ENCODE results near the gene BLVRB.
"Not testable (repeated sequence)": the region's sequence is repeated elsewhere in the genome, so short reads cannot be mapped to it uniquely, and the experiment has no call there.

Gene BLVRB

GRCh38 chr19:40413291-40413845 is 52.2 kb downstream of the BLVRB start, which contains the start of gene PRX:
TSS of gene PRX (minus strand) at chr19:40413378. CDS start at chr19:40407932, 5,446 bp downstream.
- DNase-seq (ENCODE audit: low spot score): peak; percentile 12
- in situ Hi-C loops (cut with MboI; ENCODE audit: low sequenced_read_pairs, unreplicated experiment): no loop called here
- no peak for TF ChIP-seq CTCF (IDR thresholded peaks at IDR 0.05; ENCODE audit: borderline replicate concordance, control extremely low read depth, extremely low read depth, insufficient read depth, missing control alignments)

- in situ Hi-C loops (cut with MboI; ENCODE audit: low sequenced_read_pairs, unreplicated experiment): no loop called here
- TF ChIP-seq CTCF (IDR thresholded peaks at IDR 0.05; ENCODE audit: borderline replicate concordance, control extremely low read depth, extremely low read depth, insufficient read depth, missing control alignments): no peak
- DNase-seq (ENCODE audit: low spot score): no peak
Measured at GRCh38 chr19:40412866-40413265, 52.7 kb downstream of the BLVRB start.

- DNase-seq (ENCODE audit: low spot score): no peak
- no peak for TF ChIP-seq CTCF (IDR thresholded peaks at IDR 0.05; ENCODE audit: borderline replicate concordance, control extremely low read depth, extremely low read depth, insufficient read depth, missing control alignments)
- in situ Hi-C loops (cut with MboI; ENCODE audit: low sequenced_read_pairs, unreplicated experiment): no loop called here
Measured at GRCh38 chr19:40411958-40412499, 53.5 kb downstream of the BLVRB start.

- in situ Hi-C loops (cut with MboI; ENCODE audit: low sequenced_read_pairs, unreplicated experiment): no loop called here
- DNase-seq (ENCODE audit: low spot score): no peak
- TF ChIP-seq CTCF (IDR thresholded peaks at IDR 0.05; ENCODE audit: borderline replicate concordance, control extremely low read depth, extremely low read depth, insufficient read depth, missing control alignments): peak; percentile 1
Measured at GRCh38 chr19:40411125-40411842, 54.3 kb downstream of the BLVRB start.

GRCh38 chr19:40410030-40410389 is 55.5 kb downstream of the BLVRB start:
- in situ Hi-C loops (cut with MboI; ENCODE audit: low sequenced_read_pairs, unreplicated experiment): no loop called here
- TF ChIP-seq CTCF (IDR thresholded peaks at IDR 0.05; ENCODE audit: borderline replicate concordance, control extremely low read depth, extremely low read depth, insufficient read depth, missing control alignments): no peak
- DNase-seq (ENCODE audit: low spot score): no peak

- DNase-seq (ENCODE audit: low spot score); in situ Hi-C loops (cut with MboI; ENCODE audit: low sequenced_read_pairs, unreplicated experiment): not testable (repeated sequence)
Measured at GRCh38 chr19:40408598-40408925, 57.0 kb downstream of the BLVRB start.

Measured in GM13976 (cell line).